Measurements from ENCODE around the gene KRT38. TPM values are rescaled to one million over a fixed set of nuclear protein-coding genes. Genes with fewer than 3 reads are reported as not detected.

KRT38 gene
- total and polyA plus RNA-seq, 2 of the 8 experiments (the other 6 are each of a cell fraction or from before 2014, with no cell fraction given): not detected

DNA sequence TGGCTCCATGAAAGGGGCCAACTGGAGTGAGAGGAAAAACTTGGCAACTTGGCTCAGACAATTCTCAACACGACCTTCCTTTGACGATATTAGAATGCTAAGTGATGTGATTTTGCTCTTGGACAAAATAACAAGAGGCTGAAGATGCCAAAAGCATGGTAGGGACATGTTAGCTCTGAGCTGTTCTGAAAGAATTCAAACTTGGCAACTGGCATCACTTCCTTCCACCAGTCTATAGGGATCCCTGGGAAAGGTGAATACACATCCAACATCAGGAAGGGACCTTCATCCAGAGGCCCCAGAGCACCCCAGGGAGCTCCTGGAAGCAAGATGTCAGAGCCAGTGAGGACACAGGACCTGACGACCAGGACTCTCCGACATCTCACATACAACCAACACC is 20.6 kb downstream of the KRT38 start (continued):
- TF ChIP-seq EGR1 (IDR thresholded peaks at IDR 0.05; ENCODE audit: borderline replicate concordance, low read depth, low read length) (no peak), SRF (IDR thresholded peaks at IDR 0.05; ENCODE audit: low read depth, low read length) (no peak), SP2 (IDR thresholded peaks at IDR 0.05; ENCODE audit: low read length) (no peak), KDM5A (IDR thresholded peaks at IDR 0.05; ENCODE audit: low read length) (no peak), KDM1A (IDR thresholded peaks at IDR 0.05; ENCODE audit: borderline replicate concordance, low read length) (no peak)
- TF ChIP-seq, protein P1, sequence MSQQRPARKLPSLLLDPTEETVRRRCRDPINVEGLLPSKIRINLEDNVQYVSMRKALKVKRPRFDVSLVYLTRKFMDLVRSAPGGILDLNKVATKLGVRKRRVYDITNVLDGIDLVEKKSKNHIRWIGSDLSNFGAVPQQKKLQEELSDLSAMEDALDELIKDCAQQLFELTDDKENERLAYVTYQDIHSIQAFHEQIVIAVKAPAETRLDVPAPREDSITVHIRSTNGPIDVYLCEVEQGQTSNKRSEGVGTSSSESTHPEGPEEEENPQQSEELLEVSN (IDR thresholded peaks at IDR 0.05): no peak

All from H1 (cell line).